Mesothelial cell of epicardium (in vitro differentiated cells): Measurements from ENCODE around the gene CCDC171. TPM values are rescaled to one million over a fixed set of nuclear protein-coding genes. Genes with fewer than 3 reads are reported as not detected.
A peak's percentile ranks its signal among the peaks of the same experiment; 100 is the strongest.
"Not testable (repeated sequence)": the region's sequence is repeated elsewhere in the genome, so short reads cannot be mapped to it uniquely, and the experiment has no call there.

ENCODE experiments used
- DNase-seq, 2 experiments: peaks; one replicate each; pipeline ENCODE4 v3.0.0; 2021; ENCODE audit warnings: low spot score in 2 of 2; ENCODE audit not compliant: unreplicated experiment in 2 of 2
- H3K27ac Mint-ChIP-seq: 2 replicates; pipeline ENCODE4 v1.8.0; 2021; ENCODE audit warnings: mixed read lengths
- H3K27me3 Mint-ChIP-seq: 2 replicates; pipeline ENCODE4 v1.8.0; 2021; ENCODE audit warnings: low read depth, mixed read lengths
- H3K36me3 Mint-ChIP-seq: 2 replicates; pipeline ENCODE4 v1.8.0; 2021; ENCODE audit warnings: mixed read lengths
- H3K4me1 Mint-ChIP-seq: 2 replicates; pipeline ENCODE4 v1.8.0; 2021; ENCODE audit warnings: mixed read lengths
- H3K4me3 Mint-ChIP-seq: 2 replicates; pipeline ENCODE4 v1.8.0; 2021; ENCODE audit warnings: mild to moderate bottlenecking, moderate library complexity, mixed read lengths
- H3K9me3 Mint-ChIP-seq: 2 replicates; pipeline ENCODE4 v1.8.0; 2021; ENCODE audit warnings: mixed read lengths
- total RNA-seq: library from RNA; stranded (reverse); gene quantifications from 3 replicates; pipeline ENCODE4 v1.2.1, GENCODE V29; 2021
- TF ChIP-seq, protein P1 (sequence below): fragments of 200-600 bp; sonication (generic); IDR thresholded peaks from one replicate; pipeline ENCODE4 v1.5.0; 2021; ENCODE audit warnings: antibody characterized with exemption; ENCODE audit not compliant: unreplicated experiment

CCDC171 gene
- total RNA-seq, 1 donor from 2014 or later = 9.8 TPM

DNA sequence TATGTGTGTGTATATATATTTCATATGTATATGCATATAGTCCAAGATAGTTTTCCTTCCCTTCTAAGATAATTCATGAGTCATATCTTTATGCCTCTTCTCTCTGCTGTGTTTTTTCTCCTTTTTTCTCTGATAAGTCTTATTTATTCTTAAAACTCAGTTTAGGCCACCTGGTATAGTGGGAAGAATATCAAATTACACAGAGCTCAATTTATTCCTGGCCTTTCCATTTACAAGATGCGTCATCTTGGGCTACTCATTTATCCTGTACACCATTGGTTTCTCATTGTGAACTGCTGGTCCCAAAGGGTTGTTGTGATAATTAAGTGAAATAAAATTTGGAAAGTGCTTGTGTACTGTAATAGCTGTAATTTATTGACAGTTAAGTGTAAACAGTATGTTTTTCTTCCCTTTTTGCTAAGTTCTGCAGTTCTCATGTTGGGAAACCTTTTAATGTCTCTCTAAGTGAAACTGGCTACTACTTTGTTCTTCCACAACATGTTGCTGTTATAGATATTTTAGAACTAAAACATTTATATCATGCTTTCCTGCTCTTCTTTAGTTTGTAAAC is 19.4 kb downstream of the CCDC171 start:
- peaks cover 3% of the 10 kb centered on the region for H3K36me3 Mint-ChIP-seq

DNA sequence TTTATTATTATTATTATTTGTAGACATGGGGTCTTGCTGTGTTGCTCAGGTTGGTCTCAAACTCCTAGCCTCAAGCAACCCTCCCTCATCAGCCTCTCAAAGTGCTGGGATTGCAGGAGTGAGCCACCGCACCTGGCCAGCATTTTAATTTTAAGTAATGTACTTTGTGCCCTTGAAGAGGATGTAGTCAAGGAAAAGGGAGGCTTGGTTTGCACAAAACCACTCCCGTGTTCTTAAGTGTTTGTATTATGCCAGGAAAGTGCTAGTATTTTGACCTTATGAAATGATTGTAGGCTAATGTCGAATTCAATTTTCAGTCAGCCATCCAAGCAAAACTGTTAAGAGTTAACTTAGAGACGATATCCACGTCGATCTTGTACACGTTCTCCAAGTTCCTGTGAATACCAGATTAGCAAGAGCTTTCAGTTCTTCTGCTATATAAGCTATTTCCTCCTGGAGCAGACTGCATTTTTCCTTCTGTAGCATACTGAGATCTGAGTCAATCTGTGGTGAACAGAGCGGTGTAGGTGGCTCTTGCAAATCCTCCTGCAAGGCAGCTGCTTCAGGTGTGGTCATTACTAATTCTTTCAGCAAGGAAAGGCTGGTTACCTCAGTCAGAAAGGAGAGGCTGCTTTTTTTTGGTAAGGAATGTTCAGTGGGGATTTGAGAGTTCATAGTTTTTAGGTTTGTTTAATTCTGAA is 23.7 kb downstream of the CCDC171 start:
- DNase-seq = no peak
- Mint-ChIP-seq H3K27ac (peak overlapping the region; percentile 13), H3K36me3 (peaks cover 12% of the 10 kb centered on the region), H3K4me1 (peaks cover 4% of the 10 kb centered on the region), H3K9me3 (peaks cover 8% of the 10 kb centered on the region), H3K4me3 (no peak overlapping the region), H3K27me3 (no peaks in the 10 kb centered on the region)
- TF ChIP-seq, protein P1, sequence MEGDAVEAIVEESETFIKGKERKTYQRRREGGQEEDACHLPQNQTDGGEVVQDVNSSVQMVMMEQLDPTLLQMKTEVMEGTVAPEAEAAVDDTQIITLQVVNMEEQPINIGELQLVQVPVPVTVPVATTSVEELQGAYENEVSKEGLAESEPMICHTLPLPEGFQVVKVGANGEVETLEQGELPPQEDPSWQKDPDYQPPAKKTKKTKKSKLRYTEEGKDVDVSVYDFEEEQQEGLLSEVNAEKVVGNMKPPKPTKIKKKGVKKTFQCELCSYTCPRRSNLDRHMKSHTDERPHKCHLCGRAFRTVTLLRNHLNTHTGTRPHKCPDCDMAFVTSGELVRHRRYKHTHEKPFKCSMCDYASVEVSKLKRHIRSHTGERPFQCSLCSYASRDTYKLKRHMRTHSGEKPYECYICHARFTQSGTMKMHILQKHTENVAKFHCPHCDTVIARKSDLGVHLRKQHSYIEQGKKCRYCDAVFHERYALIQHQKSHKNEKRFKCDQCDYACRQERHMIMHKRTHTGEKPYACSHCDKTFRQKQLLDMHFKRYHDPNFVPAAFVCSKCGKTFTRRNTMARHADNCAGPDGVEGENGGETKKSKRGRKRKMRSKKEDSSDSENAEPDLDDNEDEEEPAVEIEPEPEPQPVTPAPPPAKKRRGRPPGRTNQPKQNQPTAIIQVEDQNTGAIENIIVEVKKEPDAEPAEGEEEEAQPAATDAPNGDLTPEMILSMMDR = no peak

More for the DNA sequence above, 19.4 kb downstream of the CCDC171 start:
- no peak for DNase-seq
- Mint-ChIP-seq H3K27me3 (no peaks in the 10 kb centered on the region), H3K4me3 (no peak overlapping the region), H3K9me3 (no peaks in the 10 kb centered on the region), H3K27ac (no peak overlapping the region), H3K4me1 (peaks cover 4% of the 10 kb centered on the region)
- TF ChIP-seq, protein P1 = no peak

DNA sequence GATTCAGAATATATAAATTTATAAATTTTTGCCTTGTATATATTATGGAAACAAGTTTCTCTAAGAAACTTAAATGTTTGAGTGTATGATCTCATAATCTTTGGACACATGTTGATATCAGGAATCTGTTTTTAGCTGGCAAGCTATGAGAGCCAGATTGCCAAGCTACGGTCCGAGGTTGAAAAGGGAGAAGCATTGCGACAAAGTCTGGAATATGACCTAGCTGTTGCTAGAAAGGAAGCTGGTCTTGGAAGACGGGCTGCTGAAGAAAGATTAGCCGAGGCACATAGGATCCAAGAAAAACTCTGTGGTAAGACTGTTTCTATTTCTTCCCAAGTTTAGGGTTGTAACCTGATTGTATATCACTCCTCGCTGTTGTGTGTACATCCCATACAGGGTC is 25.9 kb downstream of the CCDC171 start:
- no peak for DNase-seq
- Mint-ChIP-seq H3K36me3 (peaks cover 20% of the 10 kb centered on the region), H3K9me3 (peaks cover 15% of the 10 kb centered on the region), H3K4me1 (peaks cover 4% of the 10 kb centered on the region), H3K27ac (no peak overlapping the region), H3K27me3 (no peaks in the 10 kb centered on the region), H3K4me3 (no peak overlapping the region)
- TF ChIP-seq, protein P1 = no peak

DNA sequence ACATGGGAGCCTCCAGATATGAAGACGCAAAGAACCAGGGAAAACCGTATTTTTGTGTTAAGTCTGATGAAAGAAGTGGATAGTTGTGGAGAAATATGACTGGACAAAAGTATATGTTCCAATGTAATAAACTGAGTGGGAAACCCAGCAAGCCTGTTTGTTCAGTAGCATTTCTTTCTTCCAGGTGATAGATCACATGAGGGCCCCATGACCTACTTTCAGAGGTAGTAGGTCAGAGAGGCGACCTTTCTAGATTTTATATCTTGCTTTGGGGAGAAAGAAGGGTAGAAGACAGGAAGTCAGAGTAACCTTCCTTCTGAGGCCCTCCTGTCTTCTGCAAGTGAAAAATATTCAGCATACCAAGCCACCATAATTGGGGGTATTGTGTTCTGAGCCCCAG is 31.5 kb downstream of the CCDC171 start:
- Mint-ChIP-seq H3K27me3 (no peaks in the 10 kb centered on the region), H3K4me3 (no peak overlapping the region), H3K4me1 (no peaks in the 10 kb centered on the region), H3K9me3 (peaks cover 15% of the 10 kb centered on the region), H3K36me3 (peaks cover 19% of the 10 kb centered on the region), H3K27ac (no peak overlapping the region)
- TF ChIP-seq, protein P1 = no peak
- DNase-seq = no peak

DNA sequence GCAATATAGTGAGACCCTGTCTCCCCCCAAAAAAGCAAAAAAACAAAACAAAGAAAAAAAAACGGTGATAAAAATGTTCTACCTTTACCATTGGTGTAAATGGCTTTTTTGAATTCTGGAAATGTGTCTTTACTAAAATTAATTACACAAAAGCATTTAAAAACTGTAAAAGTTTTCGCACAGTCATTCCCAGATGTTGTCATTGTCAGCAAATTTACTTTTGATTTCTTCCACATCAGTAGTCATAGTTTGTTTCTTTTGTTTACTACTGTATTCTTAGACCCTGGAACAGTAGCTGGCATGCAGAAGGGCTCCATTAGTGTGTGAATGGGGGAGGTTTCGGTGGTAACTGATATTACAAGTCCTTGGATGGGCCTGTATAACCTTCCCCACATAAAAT is 39.5 kb downstream of the CCDC171 start:
- H3K27ac Mint-ChIP-seq = no peak overlapping the region
- TF ChIP-seq, protein P1 = no peak
- H3K4me3 Mint-ChIP-seq = no peak overlapping the region
- no peaks in the 10 kb centered on the region for H3K27me3 Mint-ChIP-seq
- H3K4me1 Mint-ChIP-seq = no peaks in the 10 kb centered on the region
- H3K36me3 Mint-ChIP-seq = peaks cover 6% of the 10 kb centered on the region
- DNase-seq = no peak
- no peaks in the 10 kb centered on the region for H3K9me3 Mint-ChIP-seq

DNA sequence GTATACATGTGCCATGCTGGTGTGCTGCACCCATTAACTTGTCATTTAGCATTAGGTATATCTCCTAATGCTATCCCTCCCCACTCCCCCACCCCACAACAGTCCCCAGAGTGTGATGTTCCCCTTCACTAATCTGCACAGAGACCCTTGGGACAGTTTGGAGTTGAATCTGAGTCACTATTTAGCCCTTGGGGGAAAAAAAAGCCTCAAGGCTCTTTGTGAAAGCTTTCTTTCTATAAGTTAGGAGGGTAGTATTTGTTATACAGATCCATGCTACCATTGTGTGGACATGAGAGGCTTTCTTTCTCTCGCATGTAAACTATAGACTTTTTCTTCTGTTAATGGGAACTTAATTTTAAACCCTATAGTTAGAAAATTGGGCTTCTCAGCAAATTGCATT is 40.1 kb downstream of the CCDC171 start:
- H3K27ac Mint-ChIP-seq, H3K4me1 Mint-ChIP-seq, DNase-seq, H3K27me3 Mint-ChIP-seq, H3K36me3 Mint-ChIP-seq, H3K4me3 Mint-ChIP-seq, H3K9me3 Mint-ChIP-seq: not testable (repeated sequence)

DNA sequence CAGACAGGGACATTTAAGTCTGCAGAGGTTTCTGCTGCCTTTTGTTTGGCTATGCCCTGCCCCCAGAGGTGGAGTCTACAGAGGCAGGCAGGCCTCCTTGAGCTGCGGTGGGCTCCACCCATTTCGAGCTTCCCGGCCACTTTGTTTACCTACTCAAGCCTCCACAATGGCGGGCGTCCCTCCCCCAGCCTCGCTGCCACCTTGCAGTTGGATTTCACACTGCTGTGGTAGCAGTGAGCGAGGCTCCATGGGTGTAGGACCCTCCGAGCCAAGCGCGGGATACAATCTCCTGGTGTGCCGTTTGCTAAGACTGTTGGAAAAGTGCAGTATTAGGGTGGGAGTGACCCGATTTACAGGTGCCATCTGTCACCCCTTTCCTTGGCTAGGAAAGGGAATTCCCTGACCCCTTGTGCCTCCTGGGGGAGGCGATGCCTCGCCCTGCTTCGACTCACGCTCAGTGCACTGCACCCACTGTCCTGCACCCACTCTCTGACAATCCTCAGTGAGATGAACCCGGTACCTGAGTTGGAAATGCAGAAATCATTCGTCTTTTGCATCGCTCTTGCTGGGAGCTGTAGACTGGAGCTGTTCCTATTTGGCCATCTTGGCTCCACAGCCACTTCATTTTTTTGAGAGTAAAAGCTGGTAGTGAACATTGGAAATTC is 48.0 kb downstream of the CCDC171 start:
- not testable (repeated sequence) for H3K4me1 Mint-ChIP-seq
- H3K9me3 Mint-ChIP-seq = peaks cover 26% of the 10 kb centered on the region

More for the DNA sequence above, 48.0 kb downstream of the CCDC171 start:
- peaks cover 29% of the 10 kb centered on the region for H3K36me3 Mint-ChIP-seq
- not testable (repeated sequence) for H3K27ac Mint-ChIP-seq, H3K27me3 Mint-ChIP-seq, DNase-seq, H3K4me3 Mint-ChIP-seq
